Activated naive CD4-positive, alpha-beta T cell treated with anti-CD3 and anti-CD28 coated beads, Interleukin-2, amount 50 U/mL, for 24 hours (primary cell): Measurements from ENCODE around the gene EXTL2.
"Not testable (repeated sequence)": the region's sequence is repeated elsewhere in the genome, so short reads cannot be mapped to it uniquely, and the experiment has no call there.

Experiments used
- H3K27ac Mint-ChIP-seq: one replicate; pipeline ENCODE4 v1.8.0; 2021; ENCODE audit warnings: mild to moderate bottlenecking, mixed read lengths
- H3K27me3 Mint-ChIP-seq: one replicate; pipeline ENCODE4 v1.8.0; 2021; ENCODE audit warnings: mixed read lengths
- H3K36me3 Mint-ChIP-seq: one replicate; pipeline ENCODE4 v1.8.0; 2021; ENCODE audit warnings: mixed read lengths
- H3K4me1 Mint-ChIP-seq: one replicate; pipeline ENCODE4 v1.8.0; 2021; ENCODE audit warnings: mixed read lengths
- H3K4me3 Mint-ChIP-seq: one replicate; pipeline ENCODE4 v1.8.0; 2021; ENCODE audit warnings: mild to moderate bottlenecking, mixed read lengths
- H3K9me3 Mint-ChIP-seq: one replicate; pipeline ENCODE4 v1.8.0; 2021; ENCODE audit warnings: mixed read lengths

The EXTL2 gene

GRCh38 chr1:100847361-100848082, 47.1 kb downstream of the EXTL2 start:
- H3K4me3 Mint-ChIP-seq, result no peak overlapping the region
- H3K9me3 Mint-ChIP-seq, result no peaks in the 10 kb centered on the region
- no peaks in the 10 kb centered on the region for H3K36me3 Mint-ChIP-seq
- no peak overlapping the region for H3K27ac Mint-ChIP-seq
- H3K4me1 Mint-ChIP-seq, result no peaks in the 10 kb centered on the region
- H3K27me3 Mint-ChIP-seq, result peaks cover 24% of the 10 kb centered on the region

GRCh38 chr1:100843160-100843559, 51.5 kb downstream of the EXTL2 start:
- not testable (repeated sequence) for H3K36me3 Mint-ChIP-seq, H3K4me3 Mint-ChIP-seq, H3K4me1 Mint-ChIP-seq, H3K27ac Mint-ChIP-seq, H3K27me3 Mint-ChIP-seq, H3K9me3 Mint-ChIP-seq

GRCh38 chr1:100835866-100836842, 58.5 kb downstream of the EXTL2 start:
- no peak overlapping the region for H3K27ac Mint-ChIP-seq
- no peaks in the 10 kb centered on the region for H3K9me3 Mint-ChIP-seq
- no peaks in the 10 kb centered on the region for H3K27me3 Mint-ChIP-seq
- no peaks in the 10 kb centered on the region for H3K4me1 Mint-ChIP-seq
- no peaks in the 10 kb centered on the region for H3K36me3 Mint-ChIP-seq
- no peak overlapping the region for H3K4me3 Mint-ChIP-seq

GRCh38 chr1:100834777-100835660, 59.6 kb downstream of the EXTL2 start:
- H3K9me3 Mint-ChIP-seq, result no peaks in the 10 kb centered on the region
- no peaks in the 10 kb centered on the region for H3K4me1 Mint-ChIP-seq
- H3K27ac Mint-ChIP-seq, result no peak overlapping the region
- H3K36me3 Mint-ChIP-seq, result no peaks in the 10 kb centered on the region
- H3K4me3 Mint-ChIP-seq, result no peak overlapping the region
- H3K27me3 Mint-ChIP-seq, result peaks cover 1% of the 10 kb centered on the region

- H3K27ac Mint-ChIP-seq, result no peak overlapping the region
- peaks cover 10% of the 10 kb centered on the region for H3K9me3 Mint-ChIP-seq
- no peaks in the 10 kb centered on the region for H3K36me3 Mint-ChIP-seq
- no peaks in the 10 kb centered on the region for H3K4me1 Mint-ChIP-seq
- no peak overlapping the region for H3K4me3 Mint-ChIP-seq
- peaks cover 7% of the 10 kb centered on the region for H3K27me3 Mint-ChIP-seq
Measured at GRCh38 chr1:100832694-100833428, 61.8 kb downstream of the EXTL2 start.

GRCh38 chr1:100825666-100826065, 69.0 kb downstream of the EXTL2 start:
- peaks cover 23% of the 10 kb centered on the region for H3K9me3 Mint-ChIP-seq
- H3K36me3 Mint-ChIP-seq, H3K27ac Mint-ChIP-seq, H3K4me3 Mint-ChIP-seq, H3K4me1 Mint-ChIP-seq: not testable (repeated sequence)
- peaks cover 13% of the 10 kb centered on the region for H3K27me3 Mint-ChIP-seq
